NCI-H345 (cell line): Measurements from ENCODE around the gene KHSRP.
"Not testable (repeated sequence)": the region's sequence is repeated elsewhere in the genome, so short reads cannot be mapped to it uniquely, and the experiment has no call there.

Experiments used
- DNase-seq: peaks from one replicate; lab custom pipeline; 2025; lab: John Stamatoyannopoulos, UW

KHSRP gene

DNA sequence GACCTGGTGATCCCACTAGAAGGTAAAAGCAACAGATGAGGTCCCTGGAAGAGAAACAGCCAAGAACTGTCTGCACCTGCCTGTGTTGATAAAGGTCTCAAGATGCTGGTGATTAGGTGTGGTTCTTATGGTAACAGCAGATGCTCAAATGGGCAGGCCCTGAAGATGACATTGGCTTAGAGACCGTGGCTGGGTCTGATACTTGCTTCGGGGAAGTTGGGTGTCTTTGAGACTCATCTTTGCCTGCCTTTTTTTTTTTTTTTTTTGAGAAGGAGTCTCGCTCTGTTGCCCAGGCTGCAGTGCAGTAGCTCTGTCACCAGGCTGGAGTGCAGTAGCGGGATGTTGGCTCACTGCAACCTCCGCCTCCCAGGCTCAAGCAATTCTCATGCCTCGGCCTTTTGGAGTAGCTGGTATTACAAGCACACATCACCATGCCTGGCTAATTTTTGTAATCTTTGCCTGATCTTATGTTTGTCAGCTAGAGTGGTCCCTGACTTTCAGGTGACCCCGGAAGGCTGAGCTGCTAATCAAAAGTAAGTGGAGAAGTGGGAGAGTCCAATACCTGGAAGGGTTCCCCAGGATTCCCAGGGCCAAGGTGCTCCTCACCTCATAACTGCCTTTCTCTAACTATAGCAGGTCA, 27.1 kb upstream of the KHSRP start:
- no peak for DNase-seq

DNA sequence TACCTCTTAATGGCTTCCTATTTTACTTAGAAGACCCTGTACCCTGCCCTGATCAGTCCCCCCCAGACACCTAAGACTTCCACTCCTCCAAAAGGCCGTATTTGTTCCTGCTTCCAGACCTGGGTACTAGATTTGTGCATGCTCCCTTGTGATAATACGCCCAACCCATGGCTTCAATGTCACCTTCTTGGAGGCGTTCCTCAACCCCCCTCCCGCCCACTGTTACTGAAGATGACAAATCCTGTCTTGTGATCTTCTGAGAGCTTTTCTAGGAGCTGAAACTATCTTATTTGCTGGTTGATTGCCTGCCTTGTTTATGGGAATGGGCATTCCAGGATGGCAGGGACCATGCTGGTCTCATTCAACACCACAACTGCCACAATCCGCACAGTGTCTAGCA, 25.6 kb upstream of the KHSRP start:
- no peak for DNase-seq

DNA sequence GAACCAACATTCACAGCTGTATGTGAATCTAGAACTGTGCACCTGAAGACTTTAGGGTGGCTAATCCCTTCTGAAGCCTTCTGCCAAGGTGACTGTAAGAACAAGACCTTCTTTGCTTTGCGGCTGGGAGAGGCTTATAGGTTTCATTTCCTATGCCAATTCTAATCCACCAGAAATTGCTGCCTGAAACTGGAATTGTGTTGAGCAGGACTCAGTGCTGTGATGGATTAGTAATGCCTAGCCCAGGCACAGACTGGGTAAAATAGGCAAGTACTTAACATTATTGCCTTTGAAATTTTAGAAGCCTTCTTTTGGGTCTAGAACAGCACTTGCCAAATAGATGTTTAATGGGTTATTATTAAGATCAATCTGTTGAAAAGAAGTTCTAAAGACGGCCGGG, 23.4 kb upstream of the KHSRP start:
- no peak for DNase-seq

DNA sequence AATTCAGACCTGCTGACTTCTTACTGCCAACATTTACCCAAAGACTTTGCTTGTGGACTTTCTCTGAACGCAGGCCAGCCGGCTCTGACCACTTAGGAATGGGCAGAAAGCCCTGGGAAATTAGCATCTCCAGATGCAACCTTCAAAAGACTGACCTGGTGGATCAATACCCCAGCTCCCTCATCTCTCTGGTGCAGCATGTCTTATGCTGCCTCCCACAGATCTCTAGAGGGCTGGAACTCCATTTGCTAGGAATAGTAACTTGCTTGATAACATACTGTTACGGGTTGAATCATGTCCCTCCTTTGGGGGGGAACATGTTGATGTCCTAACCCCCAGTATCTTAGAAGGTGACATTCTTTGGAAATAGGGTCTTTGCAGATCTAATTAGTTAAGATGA, 21.8 kb upstream of the KHSRP start:
- DNase-seq = no peak

- DNase-seq = no peak
Measured at GRCh38 chr19:6443986-6444385, 19.4 kb upstream of the KHSRP start.

DNA sequence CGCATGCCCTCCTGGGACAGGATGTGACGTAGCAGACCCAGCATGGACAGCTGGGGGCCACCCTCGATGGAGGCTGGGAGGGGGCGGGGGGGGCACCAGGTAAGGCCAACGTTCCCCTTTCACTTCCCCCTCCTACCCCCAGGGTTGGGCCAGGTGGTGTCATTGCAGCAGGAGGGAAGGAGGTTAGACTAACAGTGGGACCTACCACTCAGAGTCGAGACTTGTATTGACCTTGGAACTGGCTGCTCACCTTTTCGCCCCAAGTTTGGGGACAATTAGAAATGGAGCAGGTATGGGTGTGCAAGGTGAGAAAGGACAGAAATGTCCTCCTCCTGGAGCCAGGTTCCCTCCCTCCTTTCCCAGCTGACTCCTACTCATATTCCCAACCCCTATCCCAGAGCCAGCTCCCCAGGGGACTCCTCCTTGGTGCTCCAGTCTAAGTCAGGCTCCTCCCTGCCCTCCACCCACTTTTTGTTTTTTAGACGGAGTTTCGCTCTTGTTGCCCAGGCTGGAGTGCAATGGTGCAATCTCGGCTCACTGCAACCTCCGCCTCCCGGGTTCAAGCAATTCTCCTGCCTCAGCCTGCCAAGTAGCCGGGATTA, 17.6 kb upstream of the KHSRP start:
- no peak for DNase-seq

DNA sequence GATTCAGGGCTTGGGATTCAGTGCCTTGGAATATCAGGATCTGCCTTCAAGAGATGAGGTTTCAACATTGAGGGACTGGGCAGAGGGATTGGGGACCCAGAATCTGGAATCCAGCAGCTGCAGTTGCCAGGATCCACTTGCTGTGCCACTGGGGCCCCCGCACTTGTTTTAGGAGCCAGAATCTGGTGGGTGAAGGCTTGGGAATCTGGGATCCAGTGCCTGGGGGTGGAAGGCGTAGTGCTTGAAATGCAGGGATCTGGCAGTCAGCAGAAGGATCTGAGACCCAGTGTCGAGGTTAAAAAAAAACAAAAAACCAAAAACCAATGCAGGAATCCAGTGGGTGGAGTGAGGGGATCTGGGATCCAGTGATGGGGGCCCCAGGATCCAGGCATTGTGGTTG, 16.3 kb upstream of the KHSRP start:
- DNase-seq = no peak

GRCh38 chr19:6439743-6440142, 15.1 kb upstream of the KHSRP start:
- no peak for DNase-seq

- no peak for DNase-seq
Measured at GRCh38 chr19:6433663-6434062, 9.1 kb upstream of the KHSRP start, which contains the start of gene SLC25A41. Gene SLC25A41 (minus strand): TSS chr19:6433763. CDS start chr19:6433693, 70 bp downstream.

GRCh38 chr19:6433165-6433564, 8.6 kb upstream of the KHSRP start:
- no peak for DNase-seq

GRCh38 chr19:6431891-6432290, 7.3 kb upstream of the KHSRP start:
- no peak for DNase-seq

DNA sequence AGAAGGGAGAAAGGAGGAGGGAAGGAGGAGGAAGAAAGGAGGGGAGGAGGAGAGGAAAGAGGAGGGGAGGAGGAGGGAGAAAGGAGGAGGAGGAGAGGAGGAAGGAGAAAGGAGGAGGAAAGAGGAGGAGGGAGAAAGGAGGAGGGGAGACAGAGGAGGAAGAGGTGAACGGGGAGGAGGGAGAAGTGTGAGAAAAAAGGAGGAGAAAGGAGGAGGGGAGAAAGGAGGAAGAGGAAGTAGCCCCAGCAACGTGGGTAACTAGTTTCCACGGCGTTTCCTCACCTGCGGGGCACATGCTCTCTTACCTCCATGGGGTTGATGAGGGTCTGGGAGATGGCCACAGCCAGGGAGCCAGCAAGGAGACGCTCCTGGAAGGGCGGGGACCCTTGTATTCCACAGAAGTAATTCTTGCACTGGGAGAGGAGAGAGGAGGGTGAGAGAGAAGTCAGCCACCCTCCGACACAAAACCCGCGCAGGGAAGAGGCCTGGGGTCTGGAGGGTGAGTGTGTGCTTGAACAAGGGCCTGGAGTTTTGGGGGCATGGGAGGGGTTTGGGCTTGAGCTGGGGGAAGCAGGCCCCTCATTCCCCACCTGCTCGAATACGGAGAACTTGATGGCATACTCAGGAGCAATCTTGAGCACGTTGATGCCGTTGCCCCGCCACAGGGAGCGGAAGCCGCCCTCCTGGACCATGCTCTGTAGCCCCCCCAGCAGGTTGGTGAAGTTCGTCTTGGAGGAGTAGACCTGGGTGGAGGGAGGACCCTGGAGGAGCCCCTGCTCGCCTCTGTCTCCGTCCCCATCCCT, 5.0 kb upstream of the KHSRP start:
- DNase-seq = no peak

DNA sequence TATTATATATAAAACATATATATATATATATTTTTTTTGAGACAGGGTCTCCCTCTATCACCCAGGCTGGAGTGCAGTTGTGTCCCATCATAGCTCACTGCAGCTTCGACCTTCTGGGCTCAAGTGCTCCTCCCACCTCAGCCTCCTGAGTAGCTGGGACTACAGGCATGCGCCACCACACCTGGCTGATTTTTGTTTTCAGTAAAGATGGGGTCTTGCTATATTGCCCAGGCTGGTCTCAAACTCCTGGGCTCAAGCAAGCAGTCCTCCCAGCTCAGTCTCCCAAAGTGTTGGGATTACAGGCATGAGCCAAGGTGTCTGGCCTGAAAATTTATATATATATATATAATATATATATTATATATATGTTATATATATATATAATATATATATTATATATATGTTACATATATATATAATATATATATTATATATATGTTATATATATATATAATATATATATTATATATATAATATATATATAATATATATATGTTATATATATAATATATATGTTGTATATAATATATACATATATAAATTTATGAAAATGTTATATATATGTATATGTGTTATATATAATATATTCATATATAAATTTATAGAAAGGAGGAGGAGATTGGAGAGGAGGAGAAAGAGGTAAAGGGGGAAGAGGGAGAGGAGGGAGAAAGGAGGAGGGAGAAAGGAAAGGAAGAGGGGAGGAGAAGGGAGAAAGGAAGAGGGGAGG, 4.2 kb upstream of the KHSRP start:
- not testable (repeated sequence) for DNase-seq

DNA sequence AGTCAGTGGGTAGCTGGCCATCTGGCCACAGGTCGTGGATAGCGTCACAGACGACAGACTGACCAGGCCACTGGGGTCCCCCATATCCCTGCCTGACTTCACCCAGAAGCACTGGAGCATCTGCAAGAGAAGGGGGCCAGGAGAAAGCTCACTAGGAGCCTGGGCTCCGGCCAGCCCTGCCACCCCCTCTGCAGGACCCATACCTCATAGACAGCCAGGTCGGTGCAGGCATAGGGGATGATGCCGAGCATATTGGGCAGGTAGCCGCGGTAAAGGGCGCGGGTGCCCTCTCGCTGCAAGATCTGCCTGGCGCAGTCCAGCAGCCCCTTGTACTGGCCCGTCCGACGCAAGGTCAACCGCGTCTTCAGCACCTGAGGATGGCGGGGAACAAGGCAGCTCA, 2.5 kb upstream of the KHSRP start:
- DNase-seq = no peak

DNA sequence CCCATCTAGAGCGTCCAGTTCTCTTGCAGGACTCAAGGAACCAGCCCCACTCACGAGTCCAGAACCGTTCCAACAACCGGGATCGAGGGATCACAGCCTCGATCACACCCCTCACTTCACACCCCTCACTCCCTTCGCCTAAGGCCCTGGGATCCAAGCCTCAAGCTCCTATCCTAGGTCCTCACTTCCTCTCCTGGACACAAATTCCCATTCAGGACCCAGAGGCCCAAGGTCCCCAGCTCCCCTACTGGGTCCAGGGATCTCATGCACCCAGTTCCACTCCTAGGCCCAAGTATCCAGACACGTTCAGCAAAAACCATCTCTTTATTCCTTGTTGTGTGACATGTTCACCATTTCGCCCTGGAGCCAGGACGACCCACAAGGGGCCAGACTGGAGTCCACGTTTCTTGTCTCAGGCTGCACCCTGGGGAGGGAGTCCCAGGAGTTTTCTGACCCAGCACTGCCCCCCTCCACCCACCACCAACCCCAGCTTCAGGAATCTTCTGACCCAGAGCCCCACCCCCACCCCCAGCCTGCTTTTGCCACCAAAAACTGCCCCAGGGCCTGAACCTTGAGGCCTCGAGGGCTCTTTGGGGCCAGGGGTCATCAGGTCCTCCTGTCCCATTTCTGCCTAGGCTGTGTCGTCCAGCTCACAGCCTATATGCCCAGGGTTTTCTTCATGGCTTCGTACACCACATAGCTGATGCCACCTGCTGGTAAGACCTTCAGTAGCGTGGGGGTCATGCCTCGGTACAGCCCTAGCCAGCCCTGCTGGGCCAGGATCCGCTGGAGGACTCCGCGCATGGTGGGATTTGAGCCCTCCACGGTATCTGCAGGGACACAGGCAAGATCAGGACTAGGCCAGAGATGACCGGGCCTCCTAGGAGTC, 1.4 kb upstream of the KHSRP start:
- no peak for DNase-seq

DNA sequence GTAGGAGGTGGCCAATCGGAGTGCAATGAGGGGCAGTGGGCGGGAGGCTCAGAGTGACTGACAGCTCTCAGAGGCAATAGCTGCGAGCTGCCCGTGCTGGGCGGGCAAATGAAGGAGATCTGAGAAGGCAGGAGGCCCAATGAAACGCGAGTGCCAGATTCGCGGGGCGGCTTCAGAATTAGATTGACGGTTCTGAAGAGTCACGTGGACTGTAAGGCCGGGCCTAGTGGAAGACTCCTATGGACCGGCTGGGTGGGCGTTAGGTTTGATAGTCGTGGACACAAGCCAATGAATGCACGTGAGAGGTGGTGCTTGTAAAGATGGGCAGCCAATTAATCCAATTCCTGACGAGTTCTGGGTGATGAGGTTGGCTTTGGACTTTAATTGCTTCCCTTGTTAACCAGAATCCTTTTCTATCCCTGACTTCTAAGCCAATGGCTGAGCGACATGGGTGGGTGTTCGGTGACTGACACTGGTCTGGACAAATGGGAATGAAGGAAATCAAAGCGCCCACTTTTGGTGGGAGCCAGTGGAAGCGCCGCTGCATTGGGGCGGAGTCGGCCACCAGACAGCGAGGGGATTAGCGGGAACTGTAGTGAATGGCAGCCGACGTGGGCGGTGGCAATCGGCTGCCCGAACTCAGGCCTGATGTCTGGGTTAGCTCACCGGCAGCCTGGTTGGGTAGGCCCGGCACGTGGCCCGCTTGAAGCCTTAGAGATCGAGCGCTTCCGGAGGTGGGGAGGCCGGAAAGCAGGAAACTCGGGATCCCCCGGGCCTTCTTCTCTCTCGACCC, 524 bp upstream of the KHSRP start:
- DNase-seq = peak; percentile 100

- DNase-seq = no peak
Measured at GRCh38 chr19:6423499-6424194, 964 bp downstream of the KHSRP start.

DNA sequence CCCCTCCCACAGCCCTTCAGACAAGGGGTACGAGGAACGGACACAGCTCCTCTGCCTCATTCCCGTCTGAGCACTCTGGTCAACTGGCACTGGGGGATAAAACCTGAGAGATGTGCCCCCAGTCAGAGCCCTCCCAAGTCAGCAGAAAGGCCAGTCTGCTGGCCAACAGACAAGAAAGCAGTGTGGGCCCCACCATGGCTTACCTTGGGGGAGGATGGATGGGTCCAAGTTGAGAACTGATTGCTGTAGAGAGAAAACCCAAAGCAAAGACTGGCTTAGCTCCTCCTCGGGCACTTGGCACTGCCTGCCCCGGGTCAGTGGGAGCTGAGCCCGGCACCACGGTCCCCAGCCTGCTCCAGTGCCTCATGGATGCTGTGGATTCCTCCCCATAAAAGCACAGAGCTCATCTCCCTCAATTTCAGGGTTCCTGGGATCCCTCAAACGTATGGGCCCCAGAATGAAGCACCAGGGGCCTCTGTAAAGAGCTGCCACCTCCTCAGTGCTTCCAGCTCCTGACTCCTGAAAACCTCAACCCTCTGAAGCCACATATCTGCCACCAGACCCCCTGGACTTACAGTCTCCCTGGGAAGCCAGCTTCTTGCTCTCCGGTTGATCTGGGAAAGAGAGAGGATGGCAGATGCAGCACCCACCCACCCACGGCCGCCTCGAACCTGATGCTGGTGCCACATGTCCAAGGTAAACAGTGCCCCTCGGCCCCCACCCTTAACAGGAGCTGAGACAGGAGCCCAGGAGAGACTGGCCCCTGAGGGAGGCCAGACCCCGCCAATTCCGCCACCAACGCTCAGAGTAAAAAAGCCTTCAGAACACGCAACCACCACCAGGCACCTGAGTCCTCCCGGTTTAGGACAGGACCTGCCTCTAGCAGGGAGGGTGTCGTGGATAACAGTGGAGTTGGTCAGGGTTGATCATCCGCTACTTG, 3.3 kb downstream of the KHSRP start:
- no peak for DNase-seq

GRCh38 chr19:6418562-6418932, 6.1 kb downstream of the KHSRP start:
- no peak for DNase-seq
